ENCODE results near the gene XCR1. TPM values are rescaled to one million over a fixed set of nuclear protein-coding genes. Genes with fewer than 3 reads are reported as not detected.

XCR1 gene
- total and polyA plus RNA-seq, 4 donors: not detected

- no peaks in the 10 kb centered on the region for H3K27me3 ChIP-seq (ENCODE audit: control insufficient read depth, insufficient read depth, low read length)
- H3K4me1 ChIP-seq (ENCODE audit: control insufficient read depth, insufficient read depth, low read length): no peaks in the 10 kb centered on the region
- H3K9me3 ChIP-seq (ENCODE audit: control insufficient read depth, insufficient read depth, low read length): no peaks in the 10 kb centered on the region
- peaks cover 13% of the 10 kb centered on the region for H3K36me3 ChIP-seq (ENCODE audit: control insufficient read depth, insufficient read depth, low read length)
- H3K27ac ChIP-seq (ENCODE audit: low read depth, low read length): no peak overlapping the region
- no peak overlapping the region for H3K4me3 ChIP-seq (ENCODE audit: low read depth, low read length)
- DNase-seq (ENCODE audit: low read depth in 4 of 6, low spot score in 6 of 6): no peak
- 100% methylated on average over 4 of the region's 4 CpGs for WGBS (ENCODE audit: insufficient coverage)
These were observed 47.9 kb downstream of the XCR1 start for GRCh38 chr3:45979378-45979777.

- no peak for DNase-seq (ENCODE audit: low read depth in 4 of 6, low spot score in 6 of 6)
- H3K36me3 ChIP-seq (ENCODE audit: control insufficient read depth, insufficient read depth, low read length): peaks cover 9% of the 10 kb centered on the region
- no peak overlapping the region for H3K4me3 ChIP-seq (ENCODE audit: low read depth, low read length)
- H3K4me1 ChIP-seq (ENCODE audit: control insufficient read depth, insufficient read depth, low read length): no peaks in the 10 kb centered on the region
- H3K27ac ChIP-seq (ENCODE audit: low read depth, low read length): no peak overlapping the region
- WGBS (ENCODE audit: insufficient coverage): no CpG with 5 or more reads among the region's 5 CpGs
- H3K27me3 ChIP-seq (ENCODE audit: control insufficient read depth, insufficient read depth, low read length): no peaks in the 10 kb centered on the region
- no peaks in the 10 kb centered on the region for H3K9me3 ChIP-seq (ENCODE audit: control insufficient read depth, insufficient read depth, low read length)
These were observed 49.1 kb downstream of the XCR1 start for GRCh38 chr3:45978006-45978761.

GRCh38 chr3:45976191-45977091 lies 50.8 kb downstream of the XCR1 start:
- H3K27ac ChIP-seq (ENCODE audit: low read depth, low read length): no peak overlapping the region
- peaks cover 6% of the 10 kb centered on the region for H3K36me3 ChIP-seq (ENCODE audit: control insufficient read depth, insufficient read depth, low read length)

GRCh38 chr3:45975686-45976085 lies 51.6 kb downstream of the XCR1 start:
- no peak for DNase-seq (ENCODE audit: low read depth in 4 of 6, low spot score in 6 of 6)
- Histone ChIP-seq H3K36me3 (ENCODE audit: control insufficient read depth, insufficient read depth, low read length) (peaks cover 6% of the 10 kb centered on the region), H3K4me1 (ENCODE audit: control insufficient read depth, insufficient read depth, low read length) (no peaks in the 10 kb centered on the region), H3K4me3 (ENCODE audit: low read depth, low read length) (no peak overlapping the region), H3K27me3 (ENCODE audit: control insufficient read depth, insufficient read depth, low read length) (no peaks in the 10 kb centered on the region), H3K27ac (ENCODE audit: low read depth, low read length) (no peak overlapping the region), H3K9me3 (ENCODE audit: control insufficient read depth, insufficient read depth, low read length) (no peaks in the 10 kb centered on the region)
- 95% methylated on average over 4 of the region's 5 CpGs for WGBS (ENCODE audit: insufficient coverage)

More at GRCh38 chr3:45976191-45977091, 50.8 kb downstream of the XCR1 start:
- no peak overlapping the region for H3K4me3 ChIP-seq (ENCODE audit: low read depth, low read length)
- H3K4me1 ChIP-seq (ENCODE audit: control insufficient read depth, insufficient read depth, low read length): no peaks in the 10 kb centered on the region
- 87% methylated on average over 3 of the region's 6 CpGs for WGBS (ENCODE audit: insufficient coverage)
- no peak for DNase-seq (ENCODE audit: low read depth in 4 of 6, low spot score in 6 of 6)
- H3K27me3 ChIP-seq (ENCODE audit: control insufficient read depth, insufficient read depth, low read length): no peaks in the 10 kb centered on the region
- H3K9me3 ChIP-seq (ENCODE audit: control insufficient read depth, insufficient read depth, low read length): no peaks in the 10 kb centered on the region

GRCh38 chr3:45974686-45975085 lies 52.6 kb downstream of the XCR1 start:
- no peak for DNase-seq (ENCODE audit: low read depth in 4 of 6, low spot score in 6 of 6)
- Histone ChIP-seq H3K27me3 (ENCODE audit: control insufficient read depth, insufficient read depth, low read length) (no peaks in the 10 kb centered on the region), H3K4me3 (ENCODE audit: low read depth, low read length) (no peak overlapping the region), H3K9me3 (ENCODE audit: control insufficient read depth, insufficient read depth, low read length) (no peaks in the 10 kb centered on the region), H3K27ac (ENCODE audit: low read depth, low read length) (no peak overlapping the region), H3K4me1 (ENCODE audit: control insufficient read depth, insufficient read depth, low read length) (no peaks in the 10 kb centered on the region), H3K36me3 (ENCODE audit: control insufficient read depth, insufficient read depth, low read length) (peaks cover 6% of the 10 kb centered on the region)
- WGBS (ENCODE audit: insufficient coverage): 100% methylated on average over 2 of the region's 4 CpGs

- no peak overlapping the region for H3K27ac ChIP-seq (ENCODE audit: low read depth, low read length)
- WGBS (ENCODE audit: insufficient coverage): 90% methylated on average over 3 of the region's 6 CpGs
- H3K9me3 ChIP-seq (ENCODE audit: control insufficient read depth, insufficient read depth, low read length): no peaks in the 10 kb centered on the region
- peak in 1 of 6 donors; percentile 45 for DNase-seq (ENCODE audit: low read depth in 4 of 6, low spot score in 6 of 6)
- no peak overlapping the region for H3K4me3 ChIP-seq (ENCODE audit: low read depth, low read length)
- H3K36me3 ChIP-seq (ENCODE audit: control insufficient read depth, insufficient read depth, low read length): peaks cover 11% of the 10 kb centered on the region
- peaks cover under 1% of the 10 kb centered on the region for H3K4me1 ChIP-seq (ENCODE audit: control insufficient read depth, insufficient read depth, low read length)
- H3K27me3 ChIP-seq (ENCODE audit: control insufficient read depth, insufficient read depth, low read length): no peaks in the 10 kb centered on the region
These were observed 54.5 kb downstream of the XCR1 start for GRCh38 chr3:45972534-45973402.

GRCh38 chr3:45969953-45970352 lies 57.3 kb downstream of the XCR1 start:
- H3K27me3 ChIP-seq (ENCODE audit: control insufficient read depth, insufficient read depth, low read length): no peaks in the 10 kb centered on the region
- no peaks in the 10 kb centered on the region for H3K9me3 ChIP-seq (ENCODE audit: control insufficient read depth, insufficient read depth, low read length)
- 100% methylated on average over 1 of the region's 3 CpGs for WGBS (ENCODE audit: insufficient coverage)
- H3K27ac ChIP-seq (ENCODE audit: low read depth, low read length): no peak overlapping the region
- peaks cover 21% of the 10 kb centered on the region for H3K4me1 ChIP-seq (ENCODE audit: control insufficient read depth, insufficient read depth, low read length)
- peaks cover 39% of the 10 kb centered on the region for H3K36me3 ChIP-seq (ENCODE audit: control insufficient read depth, insufficient read depth, low read length)
- no peak for DNase-seq (ENCODE audit: low read depth in 4 of 6, low spot score in 6 of 6)
- H3K4me3 ChIP-seq (ENCODE audit: low read depth, low read length): no peak overlapping the region

- no peak overlapping the region for H3K4me3 ChIP-seq (ENCODE audit: low read depth, low read length)
- peaks cover 24% of the 10 kb centered on the region for H3K4me1 ChIP-seq (ENCODE audit: control insufficient read depth, insufficient read depth, low read length)
- DNase-seq (ENCODE audit: low read depth in 4 of 6, low spot score in 6 of 6): no peak
- H3K27me3 ChIP-seq (ENCODE audit: control insufficient read depth, insufficient read depth, low read length): no peaks in the 10 kb centered on the region
- no peaks in the 10 kb centered on the region for H3K9me3 ChIP-seq (ENCODE audit: control insufficient read depth, insufficient read depth, low read length)
- H3K36me3 ChIP-seq (ENCODE audit: control insufficient read depth, insufficient read depth, low read length): peaks cover 43% of the 10 kb centered on the region
- WGBS (ENCODE audit: insufficient coverage): no CpG with 5 or more reads among the region's 3 CpGs
- H3K27ac ChIP-seq (ENCODE audit: low read depth, low read length): no peak overlapping the region
These were observed 58.2 kb downstream of the XCR1 start for GRCh38 chr3:45969116-45969515.

- Histone ChIP-seq H3K36me3 (ENCODE audit: control insufficient read depth, insufficient read depth, low read length) (peaks cover 44% of the 10 kb centered on the region), H3K4me1 (ENCODE audit: control insufficient read depth, insufficient read depth, low read length) (peaks cover 24% of the 10 kb centered on the region), H3K4me3 (ENCODE audit: low read depth, low read length) (no peak overlapping the region), H3K27ac (ENCODE audit: low read depth, low read length) (no peak overlapping the region), H3K9me3 (ENCODE audit: control insufficient read depth, insufficient read depth, low read length) (no peaks in the 10 kb centered on the region), H3K27me3 (ENCODE audit: control insufficient read depth, insufficient read depth, low read length) (no peaks in the 10 kb centered on the region)
- WGBS (ENCODE audit: insufficient coverage): no CpG with 5 or more reads among the region's 2 CpGs
- no peak for DNase-seq (ENCODE audit: low read depth in 4 of 6, low spot score in 6 of 6)
These were observed 58.6 kb downstream of the XCR1 start for GRCh38 chr3:45968706-45969105.

Measured in spinal cord (tissue), 10 donors.